ENCODE measurements around the gene ANAPC10.
"Not testable (repeated sequence)": the region's sequence is repeated elsewhere in the genome, so short reads cannot be mapped to it uniquely, and the experiment has no call there.

The ANAPC10 gene

DNA sequence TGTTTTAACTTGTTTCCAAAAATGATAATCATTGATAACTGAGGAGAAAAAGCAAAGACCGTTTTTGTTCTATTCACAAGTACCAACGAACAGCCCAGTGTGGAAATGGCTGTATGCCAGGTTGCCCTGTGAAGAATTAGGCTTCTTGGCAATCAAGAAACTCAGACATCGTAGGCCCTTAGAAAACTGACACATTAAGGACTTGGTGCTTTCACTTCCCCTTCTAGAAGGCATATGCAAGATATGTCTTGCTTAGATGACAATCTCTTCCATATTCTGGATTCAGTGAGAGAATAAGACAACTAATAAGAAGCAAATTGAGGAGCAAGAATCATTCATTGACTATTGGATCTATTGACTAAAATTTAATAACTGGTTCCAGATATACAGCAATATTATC is 56.6 kb downstream of the ANAPC10 start:
- TF ChIP-seq, protein P1, sequence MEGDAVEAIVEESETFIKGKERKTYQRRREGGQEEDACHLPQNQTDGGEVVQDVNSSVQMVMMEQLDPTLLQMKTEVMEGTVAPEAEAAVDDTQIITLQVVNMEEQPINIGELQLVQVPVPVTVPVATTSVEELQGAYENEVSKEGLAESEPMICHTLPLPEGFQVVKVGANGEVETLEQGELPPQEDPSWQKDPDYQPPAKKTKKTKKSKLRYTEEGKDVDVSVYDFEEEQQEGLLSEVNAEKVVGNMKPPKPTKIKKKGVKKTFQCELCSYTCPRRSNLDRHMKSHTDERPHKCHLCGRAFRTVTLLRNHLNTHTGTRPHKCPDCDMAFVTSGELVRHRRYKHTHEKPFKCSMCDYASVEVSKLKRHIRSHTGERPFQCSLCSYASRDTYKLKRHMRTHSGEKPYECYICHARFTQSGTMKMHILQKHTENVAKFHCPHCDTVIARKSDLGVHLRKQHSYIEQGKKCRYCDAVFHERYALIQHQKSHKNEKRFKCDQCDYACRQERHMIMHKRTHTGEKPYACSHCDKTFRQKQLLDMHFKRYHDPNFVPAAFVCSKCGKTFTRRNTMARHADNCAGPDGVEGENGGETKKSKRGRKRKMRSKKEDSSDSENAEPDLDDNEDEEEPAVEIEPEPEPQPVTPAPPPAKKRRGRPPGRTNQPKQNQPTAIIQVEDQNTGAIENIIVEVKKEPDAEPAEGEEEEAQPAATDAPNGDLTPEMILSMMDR (conservative IDR thresholded peaks at IDR 0.05) = no peak
- no peak for TF ChIP-seq ZFX (IDR thresholded peaks at IDR 0.05)

DNA sequence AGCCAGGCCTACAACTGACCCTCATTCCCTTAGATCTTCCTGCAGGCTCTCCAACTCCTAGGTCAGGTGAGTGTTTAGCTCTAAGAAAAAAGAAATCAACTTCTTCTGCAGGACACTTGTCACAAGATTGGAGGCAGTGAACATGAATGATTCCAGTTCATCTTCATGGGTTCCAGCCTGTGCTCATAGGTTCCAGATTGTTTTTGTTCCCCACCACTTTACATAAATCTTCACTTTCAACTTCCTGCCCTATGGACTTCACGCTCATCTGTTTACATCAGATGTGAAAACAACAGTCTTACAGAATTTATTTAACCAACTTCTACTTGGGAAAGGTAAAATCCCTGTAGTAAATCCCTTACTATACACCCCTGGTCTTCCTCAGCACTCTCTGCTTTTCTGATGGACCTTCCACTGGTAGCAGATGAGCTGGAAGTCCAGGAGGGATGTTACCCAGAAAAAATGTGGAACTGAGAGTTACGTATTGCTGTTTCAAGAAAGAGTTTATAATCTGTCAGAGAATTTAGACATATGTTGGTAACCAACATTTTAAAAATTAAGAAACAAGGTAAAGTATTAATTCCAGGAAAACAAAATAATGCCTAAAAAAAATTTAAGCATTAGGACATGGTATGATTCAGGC is 62.4 kb downstream of the ANAPC10 start:
- H3K27ac ChIP-seq = no peak overlapping the region
- TF ChIP-seq, protein P1 (conservative IDR thresholded peaks at IDR 0.05) = no peak
- TF ChIP-seq ZFX (IDR thresholded peaks at IDR 0.05) = no peak

More for the DNA sequence above, 56.6 kb downstream of the ANAPC10 start:
- no peak overlapping the region for H3K27ac ChIP-seq

DNA sequence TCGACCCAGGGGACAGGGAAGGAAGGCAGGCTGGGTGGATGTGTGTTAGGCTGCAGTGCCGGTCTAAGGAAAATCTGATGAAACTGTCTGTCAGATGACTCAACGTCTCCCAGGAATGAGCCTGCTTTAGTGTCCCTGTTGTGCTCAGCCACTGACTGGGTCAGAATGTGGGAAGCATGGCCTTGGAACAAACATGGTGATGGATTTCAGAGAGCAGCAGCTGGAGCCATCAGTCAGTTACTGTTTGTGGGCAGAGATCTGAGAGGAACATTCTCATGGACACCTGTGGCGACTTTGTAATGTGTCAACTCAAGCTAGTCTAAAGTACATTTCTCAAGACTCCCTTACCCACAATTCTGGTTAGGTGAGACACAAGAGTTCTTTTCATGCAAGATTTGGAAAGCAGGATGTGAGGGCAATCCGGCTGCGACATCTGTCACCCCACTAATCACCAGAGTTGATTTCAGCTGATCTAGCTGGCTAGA is 63.2 kb downstream of the ANAPC10 start:
- TF ChIP-seq, protein P1 (conservative IDR thresholded peaks at IDR 0.05) = no peak
- TF ChIP-seq ZFX (IDR thresholded peaks at IDR 0.05) = no peak
- no peak overlapping the region for H3K27ac ChIP-seq

DNA sequence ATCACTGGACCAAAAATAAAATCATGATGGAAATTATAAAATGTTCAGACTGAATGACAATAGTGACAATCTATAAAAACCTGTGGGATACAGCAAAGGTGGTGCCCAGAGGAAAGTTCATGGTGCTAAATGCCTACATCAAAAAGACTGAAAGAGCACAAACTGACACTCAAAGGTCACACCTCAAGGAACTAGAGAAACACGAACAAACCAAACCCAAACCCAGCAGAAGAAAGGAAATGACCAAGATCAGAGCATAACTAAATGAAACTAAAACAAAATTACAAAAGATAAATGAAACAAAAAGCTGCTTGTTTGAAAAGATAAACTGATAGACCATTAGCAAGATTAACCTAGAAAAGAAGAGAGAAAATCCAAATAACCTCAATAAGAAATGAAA is 78.7 kb downstream of the ANAPC10 start:
- no peak overlapping the region for H3K27ac ChIP-seq
- TF ChIP-seq, protein P1 (conservative IDR thresholded peaks at IDR 0.05) = no peak
- no peak for TF ChIP-seq ZFX (IDR thresholded peaks at IDR 0.05)

DNA sequence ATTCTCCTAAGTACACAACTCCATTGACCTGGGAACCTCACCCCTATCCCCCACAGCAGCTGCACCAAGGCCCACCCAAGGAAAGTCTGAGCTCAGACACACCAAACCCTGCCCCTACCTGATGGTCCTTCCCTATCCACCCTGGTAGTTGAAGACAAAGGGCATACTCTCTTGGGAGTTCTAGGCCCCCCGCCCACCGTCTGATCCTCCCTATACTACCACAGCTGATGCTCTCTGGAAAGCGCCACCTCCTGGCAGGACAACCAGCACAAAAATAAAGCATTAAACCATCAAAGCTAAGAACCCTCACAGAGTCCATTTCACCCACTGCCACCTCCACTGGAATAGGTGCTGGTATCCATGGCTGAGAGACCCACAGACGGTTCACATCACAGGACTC is 83.6 kb downstream of the ANAPC10 start:
- TF ChIP-seq, protein P1 (conservative IDR thresholded peaks at IDR 0.05) = no peak
- TF ChIP-seq ZFX (IDR thresholded peaks at IDR 0.05) = no peak
- no peak overlapping the region for H3K27ac ChIP-seq

DNA sequence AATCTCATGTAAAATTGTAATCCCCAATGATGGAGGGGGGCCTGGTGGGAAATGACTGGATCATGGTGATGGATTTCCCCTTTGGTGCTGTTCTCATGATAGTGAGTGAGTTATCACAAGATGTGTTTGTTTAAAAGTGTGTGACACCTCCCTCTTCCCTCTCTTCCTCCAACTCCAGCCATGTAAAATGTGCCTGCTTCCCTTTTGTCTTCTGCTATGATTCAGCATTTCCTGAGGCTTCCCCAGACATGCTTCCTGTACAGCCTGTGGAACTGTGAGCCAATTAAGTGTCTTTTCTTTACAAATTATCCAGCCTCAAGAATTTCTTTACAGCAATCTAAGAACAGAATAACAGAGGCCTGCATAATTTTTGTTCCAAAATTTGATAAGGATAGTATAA is 85.2 kb downstream of the ANAPC10 start:
- TF ChIP-seq, protein P1 (conservative IDR thresholded peaks at IDR 0.05) = no peak
- TF ChIP-seq ZFX (IDR thresholded peaks at IDR 0.05) = no peak
- no peak overlapping the region for H3K27ac ChIP-seq

DNA sequence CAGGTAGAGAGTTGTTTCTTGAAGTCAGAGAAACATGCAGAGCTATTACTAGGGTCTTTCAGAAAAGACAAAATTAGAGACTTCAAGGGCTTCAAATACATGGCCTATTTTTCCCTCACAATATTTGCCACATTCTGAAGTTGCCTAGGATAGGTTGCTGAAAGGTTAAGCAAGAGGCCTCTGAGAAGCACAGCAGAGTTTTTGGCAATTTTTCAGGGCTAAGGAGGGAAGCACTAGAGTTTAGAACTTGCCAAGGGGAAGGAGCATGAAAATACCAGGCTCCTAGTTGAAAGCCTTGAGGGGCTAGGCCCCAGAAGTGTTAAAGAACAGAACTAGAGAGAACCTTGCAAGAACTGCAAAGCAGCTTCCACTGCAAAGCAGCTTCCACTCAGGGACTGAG is 86.4 kb downstream of the ANAPC10 start:
- no peak for TF ChIP-seq ZFX (IDR thresholded peaks at IDR 0.05)
- H3K27ac ChIP-seq = no peak overlapping the region

DNA sequence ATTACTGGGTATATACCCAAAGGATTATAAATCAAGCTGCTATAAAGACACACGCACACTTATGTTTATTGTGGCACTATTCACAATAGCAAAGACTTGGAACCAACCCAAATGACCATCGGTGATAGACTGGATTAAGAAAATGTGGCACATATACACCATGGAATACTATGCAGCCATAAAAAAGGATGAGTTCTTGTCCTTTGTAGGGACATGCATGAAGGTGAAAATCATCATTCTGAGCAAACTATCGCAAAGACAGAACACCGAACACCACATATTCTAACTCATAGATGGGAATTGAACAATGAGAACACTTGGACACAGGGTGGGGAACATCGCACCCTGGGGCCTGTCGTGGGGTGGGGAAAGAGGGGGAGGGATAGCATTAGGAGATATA is 87.7 kb downstream of the ANAPC10 start:
- H3K27ac ChIP-seq = not testable (repeated sequence)
